Esophagus (tissue), 2 donors: ENCODE measurements around the gene GSE1. TPM values are rescaled to one million over a fixed set of nuclear protein-coding genes. Genes with fewer than 3 reads are reported as not detected.

Experiments
- H3K27ac ChIP-seq, 2 donors: one replicate each; pipeline ENCODE4 v1.5.1; 2013; ENCODE audit warnings: low read depth in 2 of 2, mild to moderate bottlenecking in 2 of 2, inconsistent platforms in 1 of 2, low read length in 1 of 2, moderate library complexity in 1 of 2
- H3K27me3 ChIP-seq, 2 donors: one replicate each; pipeline ENCODE4 v1.6.1; 2013; ENCODE audit warnings: low read length in 2 of 2, control low read depth in 1 of 2, mild to moderate bottlenecking in 1 of 2; ENCODE audit not compliant: insufficient read depth in 2 of 2, control insufficient read depth in 1 of 2
- H3K36me3 ChIP-seq, 2 donors: one replicate each; pipeline ENCODE4 v1.6.1; 2013; ENCODE audit warnings: low read length in 1 of 2; ENCODE audit not compliant: control insufficient read depth in 2 of 2, insufficient read depth in 2 of 2
- H3K4me1 ChIP-seq, 2 donors: one replicate each; pipeline ENCODE4 v1.6.1; 2013; ENCODE audit warnings: low read length in 1 of 2; ENCODE audit not compliant: control insufficient read depth in 2 of 2, insufficient read depth in 2 of 2
- H3K4me3 ChIP-seq, 2 donors: one replicate each; pipeline ENCODE4 v1.5.1; 2013; ENCODE audit warnings: low read length in 2 of 2, mild to moderate bottlenecking in 2 of 2, low read depth in 1 of 2, moderate library complexity in 1 of 2
- H3K9me3 ChIP-seq, 2 donors: one replicate each; pipeline ENCODE4 v1.6.1; 2013; ENCODE audit warnings: mild to moderate bottlenecking in 2 of 2, low read depth in 1 of 2, low read length in 1 of 2, moderate library complexity in 1 of 2; ENCODE audit not compliant: control insufficient read depth in 2 of 2, insufficient read depth in 1 of 2
- WGBS, 2 donors: extraction: QIAGEN DNeasy Blood & Tissue Kit; methylation state at CpG; one replicate each; pipeline ENCODE4 v1.1.7; 2013; 5-methylcytosine and 5-hydroxymethylcytosine counted together
- polyA plus RNA-seq, 2 donors: library from polyadenylated mRNA; stranded (reverse); fragments of 200-250 nt; gene quantifications; one replicate each; pipeline ENCODE4 v1.2.3, GENCODE V29; 2013
- donor health status: healthy with polysubstance abuse.
- donor health status: Bipolar disorder and iron deficiency.

GSE1 gene
- polyA plus RNA-seq, 2 donors: 8.9 to 19.6 TPM

- no peak overlapping the region for H3K4me3 ChIP-seq
- no peaks in the 10 kb centered on the region for H3K9me3 ChIP-seq
- WGBS, 2 donors: 96 to 97% methylated on average over 14 of the region's 14 CpGs
- H3K4me1 ChIP-seq: no peaks in the 10 kb centered on the region
- no peak overlapping the region for H3K27ac ChIP-seq
- peaks cover 19 to 54% of the 10 kb centered on the region in 2 donors for H3K36me3 ChIP-seq
- H3K27me3 ChIP-seq: no peaks in the 10 kb centered on the region
Observed at GRCh38 chr16:85670840-85671239, 57.7 kb downstream of the GSE1 start.

- Histone ChIP-seq H3K4me3 (no peak overlapping the region), H3K4me1 (no peaks in the 10 kb centered on the region), H3K36me3 (peaks cover 1 to 33% of the 10 kb centered on the region in 2 donors), H3K27ac (no peak overlapping the region), H3K9me3 (no peaks in the 10 kb centered on the region), H3K27me3 (no peaks in the 10 kb centered on the region)
- 41 to 55% methylated on average over 19 of the region's 19 CpGs for whole genome bisulfite sequencing, 2 donors
Observed at GRCh38 chr16:85673529-85674417, 60.7 kb downstream of the GSE1 start.

GRCh38 chr16:85674418-85674755 lies 61.3 kb downstream of the GSE1 start:
- no peaks in the 10 kb centered on the region for H3K4me1 ChIP-seq
- H3K4me3 ChIP-seq: no peak overlapping the region
- WGBS, 2 donors: 61 to 76% methylated on average over 4 of the region's 4 CpGs
- H3K9me3 ChIP-seq: no peaks in the 10 kb centered on the region
- H3K27me3 ChIP-seq: no peaks in the 10 kb centered on the region
- H3K27ac ChIP-seq: no peak overlapping the region
- H3K36me3 ChIP-seq: peaks cover 0 to 30% of the 10 kb centered on the region in 2 donors

GRCh38 chr16:85674828-85675227 lies 61.7 kb downstream of the GSE1 start:
- Histone ChIP-seq H3K4me3 (no peak overlapping the region), H3K9me3 (no peaks in the 10 kb centered on the region), H3K27me3 (no peaks in the 10 kb centered on the region), H3K27ac (no peak overlapping the region), H3K36me3 (peaks cover 0 to 28% of the 10 kb centered on the region in 2 donors), H3K4me1 (no peaks in the 10 kb centered on the region)
- WGBS, 2 donors: 86% methylated on average over 6 of the region's 6 CpGs

GRCh38 chr16:85675251-85675874 lies 62.2 kb downstream of the GSE1 start:
- Histone ChIP-seq H3K36me3 (peaks cover 2 to 28% of the 10 kb centered on the region in 2 donors), H3K4me3 (no peak overlapping the region), H3K27ac (no peak overlapping the region), H3K9me3 (no peaks in the 10 kb centered on the region), H3K4me1 (no peaks in the 10 kb centered on the region), H3K27me3 (no peaks in the 10 kb centered on the region)
- WGBS, 2 donors: 66 to 69% methylated on average over 4 of the region's 4 CpGs

- H3K27me3 ChIP-seq: no peaks in the 10 kb centered on the region
- H3K4me3 ChIP-seq: no peak overlapping the region
- WGBS, 2 donors: 94% methylated on average over 7 of the region's 7 CpGs
- no peaks in the 10 kb centered on the region for H3K9me3 ChIP-seq
- H3K36me3 ChIP-seq: peaks cover 2 to 24% of the 10 kb centered on the region in 2 donors
- H3K27ac ChIP-seq: no peak overlapping the region
- H3K4me1 ChIP-seq: no peaks in the 10 kb centered on the region
Observed at GRCh38 chr16:85676466-85676865, 63.3 kb downstream of the GSE1 start.

GRCh38 chr16:85677383-85677967 lies 64.4 kb downstream of the GSE1 start:
- Histone ChIP-seq H3K9me3 (no peaks in the 10 kb centered on the region), H3K36me3 (peaks cover 2 to 16% of the 10 kb centered on the region in 2 donors), H3K27ac (no peak overlapping the region), H3K27me3 (no peaks in the 10 kb centered on the region), H3K4me1 (no peaks in the 10 kb centered on the region), H3K4me3 (no peak overlapping the region)
- WGBS, 2 donors: 77 to 82% methylated on average over 6 of the region's 6 CpGs

- 86 to 87% methylated on average over 8 of the region's 8 CpGs for WGBS, 2 donors
- H3K4me1 ChIP-seq: no peaks in the 10 kb centered on the region
- H3K36me3 ChIP-seq: peaks cover 2 to 16% of the 10 kb centered on the region in 2 donors
- H3K27me3 ChIP-seq: no peaks in the 10 kb centered on the region
- no peak overlapping the region for H3K27ac ChIP-seq
- no peak overlapping the region for H3K4me3 ChIP-seq
- H3K9me3 ChIP-seq: no peaks in the 10 kb centered on the region
Observed at GRCh38 chr16:85678016-85678415, 64.9 kb downstream of the GSE1 start.

- no peak overlapping the region for H3K27ac ChIP-seq
- 76 to 95% methylated on average over 5 of the region's 5 CpGs for WGBS, 2 donors
- no peaks in the 10 kb centered on the region for H3K27me3 ChIP-seq
- H3K4me1 ChIP-seq: no peaks in the 10 kb centered on the region
- peaks cover 2 to 14% of the 10 kb centered on the region in 2 donors for H3K36me3 ChIP-seq
- no peaks in the 10 kb centered on the region for H3K9me3 ChIP-seq
- H3K4me3 ChIP-seq: no peak overlapping the region
Observed at GRCh38 chr16:85678821-85679220, 65.7 kb downstream of the GSE1 start.
